Trophoblast cell (in vitro differentiated cells and primary cell): ENCODE results near the gene KANK3.
"Not testable (repeated sequence)": the region's sequence is repeated elsewhere in the genome, so short reads cannot be mapped to it uniquely, and the experiment has no call there.

Experiments used
- DNase-seq, 2 donors: peaks; one replicate each; pipeline ENCODE4 v3.0.0-alpha.2; 2016
- H2AFZ ChIP-seq: 2 replicates; pipeline ENCODE4 v1.6.1; 2013; ENCODE audit warnings: low read length, moderate library complexity, mild to moderate bottlenecking; ENCODE audit not compliant: insufficient read depth, poor library complexity
- H2AK5ac ChIP-seq: 2 replicates; pipeline ENCODE4 v1.6.1; 2013; ENCODE audit warnings: mild to moderate bottlenecking, low read length
- H2BK120ac ChIP-seq: 2 replicates; pipeline ENCODE4 v1.6.1; 2013; ENCODE audit warnings: low read length, mild to moderate bottlenecking, moderate library complexity; ENCODE audit not compliant: insufficient read depth, poor library complexity
- H2BK12ac ChIP-seq: 2 replicates; pipeline ENCODE4 v1.6.1; 2013; ENCODE audit warnings: mild to moderate bottlenecking, low read length, moderate library complexity
- H2BK5ac ChIP-seq: 2 replicates; pipeline ENCODE4 v1.6.1; 2013; ENCODE audit warnings: low read length, low read depth, moderate library complexity, mild to moderate bottlenecking; ENCODE audit not compliant: poor library complexity
- H3K14ac ChIP-seq: 2 replicates; pipeline ENCODE4 v1.6.1; 2013; ENCODE audit warnings: mild to moderate bottlenecking, low read length
- H3K18ac ChIP-seq: 2 replicates; pipeline ENCODE4 v1.6.1; 2013; ENCODE audit warnings: mild to moderate bottlenecking, low read length
- H3K23ac ChIP-seq: 2 replicates; pipeline ENCODE4 v1.6.1; 2013; ENCODE audit warnings: low read length
- H3K27ac ChIP-seq: 2 replicates; pipeline ENCODE4 v1.5.1; 2013; ENCODE audit warnings: low read depth, mild to moderate bottlenecking, inconsistent platforms, low read length, moderate library complexity
- H3K27me3 ChIP-seq: 2 replicates; pipeline ENCODE4 v1.6.1; 2013; ENCODE audit warnings: inconsistent platforms, mild to moderate bottlenecking, low read length, moderate library complexity; ENCODE audit not compliant: insufficient read depth
- H3K36me3 ChIP-seq, 2 experiments: 1 replicate in 1 of 2; 2 replicates in 1 of 2; pipeline ENCODE4 v1.6.1; 2013; ENCODE audit warnings: low read length in 2 of 2, mild to moderate bottlenecking in 2 of 2, moderate library complexity in 1 of 2; ENCODE audit not compliant: insufficient read depth in 2 of 2, control insufficient read depth in 1 of 2
- H3K4ac ChIP-seq: 2 replicates; pipeline ENCODE4 v1.6.1; 2013; ENCODE audit warnings: low read depth, mild to moderate bottlenecking, low read length, moderate library complexity
- H3K4me1 ChIP-seq, 2 experiments: 1 replicate in 1 of 2; 2 replicates in 1 of 2; pipeline ENCODE4 v1.6.1; 2013; ENCODE audit warnings: low read length in 2 of 2, mild to moderate bottlenecking in 2 of 2, moderate library complexity in 1 of 2; ENCODE audit not compliant: insufficient read depth in 2 of 2, control insufficient read depth in 1 of 2
- H3K4me2 ChIP-seq: 2 replicates; pipeline ENCODE4 v1.6.1; 2013; ENCODE audit warnings: inconsistent platforms, mild to moderate bottlenecking, low read length, moderate library complexity
- H3K4me3 ChIP-seq: 2 replicates; pipeline ENCODE4 v1.5.1; 2013; ENCODE audit warnings: mild to moderate bottlenecking, low read depth, low read length, inconsistent platforms
- H3K79me1 ChIP-seq: one replicate; pipeline ENCODE4 v1.6.1; 2013; ENCODE audit warnings: low read length
- H3K79me2 ChIP-seq: 2 replicates; pipeline ENCODE4 v1.6.1; 2013; ENCODE audit warnings: low read length, mild to moderate bottlenecking; ENCODE audit not compliant: control insufficient read depth, insufficient read depth, poor library complexity
- H3K9ac ChIP-seq: 2 replicates; pipeline ENCODE4 v1.6.1; 2013; ENCODE audit warnings: mild to moderate bottlenecking, low read length
- H3K9me3 ChIP-seq: 2 replicates; pipeline ENCODE4 v1.6.1; 2013; ENCODE audit warnings: low read depth, mild to moderate bottlenecking, control low read depth, inconsistent platforms, low read length; ENCODE audit not compliant: insufficient read depth
- H4K12ac ChIP-seq: 2 replicates; pipeline ENCODE4 v1.6.1; 2013; ENCODE audit warnings: low read depth, mild to moderate bottlenecking, low read length, moderate library complexity
- H4K8ac ChIP-seq: 2 replicates; pipeline ENCODE4 v1.6.1; 2013; ENCODE audit warnings: low read depth, mild to moderate bottlenecking, low read length, moderate library complexity
- H4K91ac ChIP-seq: one replicate; pipeline ENCODE4 v1.6.1; 2013; ENCODE audit warnings: low read depth, mild to moderate bottlenecking, low read length, moderate library complexity
- WGBS: extraction: QIAGEN DNeasy Blood & Tissue Kit; methylation state at CpG from one replicate; pipeline ENCODE4 v1.1.7; 2013; ENCODE audit warnings: missing lambda C conversion rate; ENCODE audit not compliant: insufficient read length, insufficient coverage; ENCODE audit errors: extremely low coverage; 5-methylcytosine and 5-hydroxymethylcytosine counted together

KANK3 gene

DNA sequence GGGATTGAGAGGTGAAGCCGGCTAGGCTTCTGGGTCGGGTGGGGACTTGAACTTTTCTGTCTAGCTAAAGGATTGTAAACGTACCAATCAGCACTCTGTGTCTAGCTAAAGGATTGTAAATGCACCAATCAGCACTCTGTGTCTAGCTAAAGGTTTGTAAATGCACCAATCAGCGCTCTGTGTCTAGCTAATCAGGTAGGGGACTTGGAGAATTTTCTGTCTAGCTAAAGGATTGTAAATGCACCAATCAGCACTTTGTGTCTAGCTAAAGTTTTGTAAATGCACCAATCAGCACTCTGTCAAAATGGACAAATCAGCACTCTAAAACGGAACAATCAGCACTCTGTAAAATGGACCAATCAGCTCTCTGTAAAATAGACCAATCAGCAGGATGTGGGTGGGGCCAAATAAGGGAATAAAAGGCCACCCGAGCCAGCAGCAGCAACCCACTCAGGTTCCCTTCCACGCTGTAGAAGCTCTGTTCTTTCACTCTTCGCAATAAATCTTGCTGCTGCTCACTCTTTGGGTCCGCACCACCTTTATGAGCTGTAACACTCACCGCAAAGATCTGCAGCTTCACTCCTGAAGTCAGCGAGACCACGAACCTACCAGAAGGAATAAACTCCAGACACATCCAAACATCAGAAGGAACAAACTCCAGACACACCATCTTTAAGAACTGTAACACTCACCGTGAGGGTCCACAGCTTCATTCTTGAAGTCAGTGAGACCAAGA is 36.3 kb upstream of the KANK3 start:
- H3K79me2 ChIP-seq, H3K9ac ChIP-seq, H3K4me1 ChIP-seq, H3K18ac ChIP-seq, H3K4me3 ChIP-seq, H3K9me3 ChIP-seq, H3K4ac ChIP-seq, H2BK12ac ChIP-seq, H3K23ac ChIP-seq, H3K36me3 ChIP-seq, DNase-seq, H3K79me1 ChIP-seq, H2BK120ac ChIP-seq, H4K91ac ChIP-seq, H2AK5ac ChIP-seq, H3K14ac ChIP-seq, H3K27me3 ChIP-seq, H3K4me2 ChIP-seq, H2AFZ ChIP-seq, H4K8ac ChIP-seq, H2BK5ac ChIP-seq, H4K12ac ChIP-seq, H3K27ac ChIP-seq: not testable (repeated sequence)
- WGBS: no CpG with 5 or more reads among the region's 13 CpGs

DNA sequence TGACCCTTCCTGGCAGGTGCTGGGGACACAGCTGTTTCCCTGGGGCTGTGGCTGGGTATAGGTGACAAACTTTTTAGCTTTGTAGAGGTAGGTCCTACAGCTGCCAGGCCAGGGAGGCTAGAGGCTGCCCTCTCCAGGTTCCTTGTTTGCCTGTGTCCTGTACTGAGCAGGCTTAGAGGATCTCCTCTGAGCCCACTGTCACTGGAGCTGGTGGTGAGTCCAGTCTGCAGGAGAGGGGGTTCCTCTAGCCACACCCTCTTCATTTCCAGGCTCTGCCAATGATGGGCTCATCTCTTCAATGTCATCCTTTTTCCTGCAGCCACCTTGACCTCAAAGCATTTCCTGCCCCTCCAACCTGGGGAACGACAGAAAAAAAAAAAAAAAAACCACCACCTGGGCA is 34.5 kb upstream of the KANK3 start:
- Histone ChIP-seq H3K9ac (no peak overlapping the region), H3K27ac (no peak overlapping the region), H4K8ac (no peak overlapping the region), H3K4me2 (no peak overlapping the region), H3K23ac (no peak overlapping the region), H3K36me3 (peaks cover 4 to 8% of the 10 kb centered on the region in 2 experiments), H2BK5ac (no peak overlapping the region), H3K27me3 (no peaks in the 10 kb centered on the region), H3K79me2 (no peaks in the 10 kb centered on the region), H4K12ac (no peak overlapping the region), H3K18ac (no peak overlapping the region), H2BK120ac (no peak overlapping the region), H3K14ac (no peak overlapping the region), H2AFZ (no peak overlapping the region), H2AK5ac (no peak overlapping the region), H3K4ac (no peak overlapping the region), H2BK12ac (no peak overlapping the region), H3K79me1 (no peaks in the 10 kb centered on the region), H3K4me3 (no peak overlapping the region), H3K4me1 (peaks cover 0 to 2% of the 10 kb centered on the region in 2 experiments), H3K9me3 (peaks cover 3% of the 10 kb centered on the region), H4K91ac (no peak overlapping the region)
- WGBS: no CpG with 5 or more reads among the region's 1 CpG
- DNase-seq: no peak

DNA sequence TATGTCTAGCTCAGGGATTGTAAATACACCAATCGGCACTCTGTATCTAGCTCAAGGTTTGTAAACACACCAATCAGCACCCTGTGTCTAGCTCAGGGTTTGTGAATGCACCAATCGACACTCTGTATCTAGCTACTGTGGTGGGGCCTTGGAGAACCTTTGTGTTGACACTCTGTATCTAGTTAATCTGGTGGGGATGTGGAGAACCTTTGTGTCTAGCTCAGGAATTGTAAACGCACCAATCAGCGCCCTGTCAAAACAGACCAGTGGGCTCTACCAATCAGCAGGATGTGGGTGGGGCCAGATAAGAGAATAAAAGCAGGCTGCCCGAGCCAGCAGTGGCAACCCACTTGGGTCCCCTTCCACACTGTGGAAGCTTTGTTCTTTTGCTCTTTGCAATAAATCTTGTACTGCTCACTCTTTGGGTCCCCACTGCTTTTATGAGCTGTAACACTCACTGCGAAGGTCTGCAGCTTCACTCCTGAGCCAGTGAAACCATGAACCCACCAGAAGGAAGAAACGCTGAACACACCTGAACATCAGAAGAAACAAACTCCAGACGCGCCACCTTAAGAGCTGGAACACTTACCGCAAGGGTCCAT is 33.4 kb upstream of the KANK3 start:
- no CpG with 5 or more reads among the region's 10 CpGs for WGBS
- not testable (repeated sequence) for H2AFZ ChIP-seq

DNA sequence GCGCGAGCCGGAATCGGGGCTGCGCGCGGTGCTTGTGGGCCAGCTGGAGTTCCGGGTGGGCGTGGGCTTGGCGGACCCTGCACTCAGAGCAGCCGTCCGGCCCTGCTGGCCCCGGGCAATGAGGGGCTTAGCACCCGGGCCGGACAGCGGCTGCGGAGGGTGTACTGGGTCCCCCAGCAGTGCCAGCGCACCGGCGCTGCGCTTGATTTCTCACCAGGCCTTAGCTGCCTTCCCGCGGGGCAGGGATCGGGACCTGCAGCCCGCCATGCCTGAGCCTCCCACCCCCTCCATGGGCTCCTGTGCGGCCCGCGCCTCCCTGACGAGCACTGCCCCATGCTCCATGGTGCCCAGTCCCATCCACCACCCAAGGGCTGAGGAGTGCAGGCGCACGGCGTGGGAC is 32.7 kb upstream of the KANK3 start:
- peaks cover 4 to 12% of the 10 kb centered on the region in 2 experiments for H3K36me3 ChIP-seq

More for the DNA sequence above, 33.4 kb upstream of the KANK3 start:
- not testable (repeated sequence) for H4K91ac ChIP-seq, H3K4me1 ChIP-seq, H3K9ac ChIP-seq, H4K8ac ChIP-seq, H2BK5ac ChIP-seq, H3K27me3 ChIP-seq, H3K79me1 ChIP-seq, H3K23ac ChIP-seq, H3K27ac ChIP-seq, H3K9me3 ChIP-seq, H3K79me2 ChIP-seq, H4K12ac ChIP-seq, H3K14ac ChIP-seq, H2BK120ac ChIP-seq, H2AK5ac ChIP-seq, H3K36me3 ChIP-seq, DNase-seq, H3K4me2 ChIP-seq, H3K4ac ChIP-seq, H3K4me3 ChIP-seq, H3K18ac ChIP-seq, H2BK12ac ChIP-seq

More for the DNA sequence above, 32.7 kb upstream of the KANK3 start:
- not testable (repeated sequence) for H3K4me3 ChIP-seq, H2BK120ac ChIP-seq, H2BK12ac ChIP-seq, H3K79me1 ChIP-seq, H3K27ac ChIP-seq, H2BK5ac ChIP-seq, H3K27me3 ChIP-seq, H3K9ac ChIP-seq, H3K14ac ChIP-seq, H3K79me2 ChIP-seq, H4K8ac ChIP-seq, H3K4me1 ChIP-seq, H3K18ac ChIP-seq, H4K12ac ChIP-seq, H4K91ac ChIP-seq, H3K9me3 ChIP-seq, H2AK5ac ChIP-seq, DNase-seq, H3K4me2 ChIP-seq, H3K23ac ChIP-seq, H2AFZ ChIP-seq, H3K4ac ChIP-seq
- WGBS: no CpG with 5 or more reads among the region's 32 CpGs
